ENCODE results near the gene RNF103. TPM values are rescaled to one million over a fixed set of nuclear protein-coding genes. Genes with fewer than 3 reads are reported as not detected.

The RNF103 gene
- total RNA-seq, 2 donors from 2014 or later = 11.9 to 17.9 TPM

- H3K36me3 ChIP-seq (ENCODE audit: control insufficient read depth, insufficient read depth, low read length) = peaks cover 52% of the 10 kb centered on the region
- no peak for DNase-seq
- no peak overlapping the region for H3K9ac ChIP-seq (ENCODE audit: extremely low read depth, low read length, poor library complexity, severe bottlenecking)
- H3K4me1 Mint-ChIP-seq = peaks cover 1% of the 10 kb centered on the region
- no peaks in the 10 kb centered on the region for H3K4me1 ChIP-seq (ENCODE audit: control insufficient read depth, insufficient read depth, low read length)
- no peaks in the 10 kb centered on the region for H3K27me3 ChIP-seq (ENCODE audit: control insufficient read depth, insufficient read depth, low read length, poor library complexity, severe bottlenecking)
- TF ChIP-seq, protein P1, sequence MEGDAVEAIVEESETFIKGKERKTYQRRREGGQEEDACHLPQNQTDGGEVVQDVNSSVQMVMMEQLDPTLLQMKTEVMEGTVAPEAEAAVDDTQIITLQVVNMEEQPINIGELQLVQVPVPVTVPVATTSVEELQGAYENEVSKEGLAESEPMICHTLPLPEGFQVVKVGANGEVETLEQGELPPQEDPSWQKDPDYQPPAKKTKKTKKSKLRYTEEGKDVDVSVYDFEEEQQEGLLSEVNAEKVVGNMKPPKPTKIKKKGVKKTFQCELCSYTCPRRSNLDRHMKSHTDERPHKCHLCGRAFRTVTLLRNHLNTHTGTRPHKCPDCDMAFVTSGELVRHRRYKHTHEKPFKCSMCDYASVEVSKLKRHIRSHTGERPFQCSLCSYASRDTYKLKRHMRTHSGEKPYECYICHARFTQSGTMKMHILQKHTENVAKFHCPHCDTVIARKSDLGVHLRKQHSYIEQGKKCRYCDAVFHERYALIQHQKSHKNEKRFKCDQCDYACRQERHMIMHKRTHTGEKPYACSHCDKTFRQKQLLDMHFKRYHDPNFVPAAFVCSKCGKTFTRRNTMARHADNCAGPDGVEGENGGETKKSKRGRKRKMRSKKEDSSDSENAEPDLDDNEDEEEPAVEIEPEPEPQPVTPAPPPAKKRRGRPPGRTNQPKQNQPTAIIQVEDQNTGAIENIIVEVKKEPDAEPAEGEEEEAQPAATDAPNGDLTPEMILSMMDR (conservative IDR thresholded peaks at IDR 0.05) = no peak
- no peak overlapping the region for H3K4me3 Mint-ChIP-seq
- H3K27me3 Mint-ChIP-seq (ENCODE audit: insufficient read depth) = no peaks in the 10 kb centered on the region
- H3K27ac Mint-ChIP-seq = no peak overlapping the region
- H3K4me3 ChIP-seq (ENCODE audit: low read length) = no peak overlapping the region
- H3K27ac ChIP-seq (ENCODE audit: low read depth, low read length) = no peak overlapping the region
- peaks cover 59% of the 10 kb centered on the region for H3K36me3 Mint-ChIP-seq (ENCODE audit: low read depth)
- no peaks in the 10 kb centered on the region for H3K9me3 ChIP-seq (ENCODE audit: control insufficient read depth, low read length)
- no peaks in the 10 kb centered on the region for H3K9me3 Mint-ChIP-seq
- WGBS, 2 experiments (ENCODE audit: insufficient coverage in 1 of 2, insufficient read length in 1 of 2) = 100% methylated on average over 1 of the region's 1 CpG; no CpG with 5 or more reads in 1 of the 2 experiments
These were observed 12.8 kb downstream of the RNF103 start for GRCh38 chr2:86610871-86611270.

GRCh38 chr2:86608832-86609410, 14.7 kb downstream of the RNF103 start:
- no peaks in the 10 kb centered on the region for H3K9me3 ChIP-seq (ENCODE audit: control insufficient read depth, low read length)
- H3K9ac ChIP-seq (ENCODE audit: extremely low read depth, low read length, poor library complexity, severe bottlenecking) = no peak overlapping the region
- no peaks in the 10 kb centered on the region for H3K4me1 ChIP-seq (ENCODE audit: control insufficient read depth, insufficient read depth, low read length)
- no peak overlapping the region for H3K27ac Mint-ChIP-seq
- H3K27me3 ChIP-seq (ENCODE audit: control insufficient read depth, insufficient read depth, low read length, poor library complexity, severe bottlenecking) = no peaks in the 10 kb centered on the region
- H3K27ac ChIP-seq (ENCODE audit: low read depth, low read length) = no peak overlapping the region
- H3K4me3 Mint-ChIP-seq = no peak overlapping the region
- H3K9me3 Mint-ChIP-seq = no peaks in the 10 kb centered on the region
- TF ChIP-seq, protein P1 (conservative IDR thresholded peaks at IDR 0.05) = no peak
- DNase-seq = no peak
- H3K4me3 ChIP-seq (ENCODE audit: low read length) = no peak overlapping the region
- peaks cover 62% of the 10 kb centered on the region for H3K36me3 Mint-ChIP-seq (ENCODE audit: low read depth)
- H3K36me3 ChIP-seq (ENCODE audit: control insufficient read depth, insufficient read depth, low read length) = peaks cover 58% of the 10 kb centered on the region
- WGBS, 2 experiments (ENCODE audit: insufficient coverage in 1 of 2, insufficient read length in 1 of 2) = 93 to 100% methylated on average over 1 to 2 of the region's 2 CpGs
- no peaks in the 10 kb centered on the region for H3K27me3 Mint-ChIP-seq (ENCODE audit: insufficient read depth)
- H3K4me1 Mint-ChIP-seq = peaks cover 5% of the 10 kb centered on the region

- TF ChIP-seq, protein P1 (conservative IDR thresholded peaks at IDR 0.05) = no peak
- H3K9ac ChIP-seq (ENCODE audit: extremely low read depth, low read length, poor library complexity, severe bottlenecking) = no peak overlapping the region
- Mint-ChIP-seq H3K9me3 (no peaks in the 10 kb centered on the region), H3K4me1 (peaks cover 4% of the 10 kb centered on the region), H3K4me3 (no peak overlapping the region), H3K27ac (no peak overlapping the region), H3K36me3 (ENCODE audit: low read depth) (peaks cover 42% of the 10 kb centered on the region), H3K27me3 (ENCODE audit: insufficient read depth) (no peaks in the 10 kb centered on the region)
- no peaks in the 10 kb centered on the region for H3K9me3 ChIP-seq (ENCODE audit: control insufficient read depth, low read length)
- no peak overlapping the region for H3K27ac ChIP-seq (ENCODE audit: low read depth, low read length)
- no peaks in the 10 kb centered on the region for H3K27me3 ChIP-seq (ENCODE audit: control insufficient read depth, insufficient read depth, low read length, poor library complexity, severe bottlenecking)
- DNase-seq = no peak
- peaks cover 45% of the 10 kb centered on the region for H3K36me3 ChIP-seq (ENCODE audit: control insufficient read depth, insufficient read depth, low read length)
- WGBS, 2 experiments (ENCODE audit: insufficient coverage in 1 of 2, insufficient read length in 1 of 2) = 95% methylated on average over 3 to 4 of the region's 4 CpGs
- H3K4me3 ChIP-seq (ENCODE audit: low read length) = no peak overlapping the region
- no peaks in the 10 kb centered on the region for H3K4me1 ChIP-seq (ENCODE audit: control insufficient read depth, insufficient read depth, low read length)
These were observed 19.8 kb downstream of the RNF103 start for GRCh38 chr2:86603905-86604304.

Measured in endodermal cell (in vitro differentiated cells).